GM06990 (cell line): ENCODE results near the gene GFER.

Experiments used
- DNase-seq: peaks from one replicate; pipeline ENCODE4 v3.0.0-alpha.2; 2011; ENCODE audit not compliant: insufficient read length; ENCODE audit errors: extremely low read depth
- H3K27me3 ChIP-seq: replicated peaks from 2 replicates; pipeline ENCODE4 v1.6.0; 2011; ENCODE audit warnings: low read length; ENCODE audit not compliant: control insufficient read depth, insufficient read depth
- H3K36me3 ChIP-seq: 2 replicates; pipeline ENCODE4 v1.5.1; 2011; ENCODE audit warnings: low read length; ENCODE audit not compliant: control insufficient read depth, insufficient read depth
- H3K4me3 ChIP-seq: replicated peaks from 2 replicates; pipeline ENCODE4 v1.5.1; 2011; ENCODE audit warnings: low read depth, mild to moderate bottlenecking, control low read depth, low read length
- TF ChIP-seq, protein P1 (sequence below): IDR thresholded peaks from 2 replicates; pipeline ENCODE4 v1.5.1; 2011; ENCODE audit warnings: low read length, control low read depth, mild to moderate bottlenecking, inconsistent platforms; ENCODE audit not compliant: insufficient read depth, poor library complexity, severe bottlenecking

The GFER gene

DNA sequence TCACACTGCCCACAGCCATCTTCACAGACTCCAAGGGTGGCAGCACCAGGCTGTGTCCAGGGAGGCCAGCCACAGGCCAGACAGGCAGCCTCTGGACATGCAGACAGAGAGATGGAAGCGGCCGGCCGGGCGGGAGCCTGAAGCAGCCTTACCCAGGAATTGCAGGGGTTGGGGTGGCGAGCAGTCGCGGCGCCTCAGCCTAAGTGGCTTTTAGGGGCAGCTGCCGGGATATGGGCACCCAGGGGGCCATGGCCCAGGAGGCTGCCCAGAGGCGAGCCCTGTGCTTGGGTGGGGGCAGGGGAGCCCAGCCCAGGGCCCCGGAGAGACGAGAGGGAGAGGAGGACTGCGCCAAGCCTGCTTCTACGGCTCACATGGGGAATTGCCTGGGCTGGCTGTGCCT lies 41.3 kb downstream of the GFER start:
- H3K36me3 ChIP-seq: no peaks in the 10 kb centered on the region
- DNase-seq: no peak
- H3K4me3 ChIP-seq: no peak overlapping the region
- H3K27me3 ChIP-seq: peaks cover 12% of the 10 kb centered on the region
- TF ChIP-seq, protein P1, sequence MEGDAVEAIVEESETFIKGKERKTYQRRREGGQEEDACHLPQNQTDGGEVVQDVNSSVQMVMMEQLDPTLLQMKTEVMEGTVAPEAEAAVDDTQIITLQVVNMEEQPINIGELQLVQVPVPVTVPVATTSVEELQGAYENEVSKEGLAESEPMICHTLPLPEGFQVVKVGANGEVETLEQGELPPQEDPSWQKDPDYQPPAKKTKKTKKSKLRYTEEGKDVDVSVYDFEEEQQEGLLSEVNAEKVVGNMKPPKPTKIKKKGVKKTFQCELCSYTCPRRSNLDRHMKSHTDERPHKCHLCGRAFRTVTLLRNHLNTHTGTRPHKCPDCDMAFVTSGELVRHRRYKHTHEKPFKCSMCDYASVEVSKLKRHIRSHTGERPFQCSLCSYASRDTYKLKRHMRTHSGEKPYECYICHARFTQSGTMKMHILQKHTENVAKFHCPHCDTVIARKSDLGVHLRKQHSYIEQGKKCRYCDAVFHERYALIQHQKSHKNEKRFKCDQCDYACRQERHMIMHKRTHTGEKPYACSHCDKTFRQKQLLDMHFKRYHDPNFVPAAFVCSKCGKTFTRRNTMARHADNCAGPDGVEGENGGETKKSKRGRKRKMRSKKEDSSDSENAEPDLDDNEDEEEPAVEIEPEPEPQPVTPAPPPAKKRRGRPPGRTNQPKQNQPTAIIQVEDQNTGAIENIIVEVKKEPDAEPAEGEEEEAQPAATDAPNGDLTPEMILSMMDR: no peak

DNA sequence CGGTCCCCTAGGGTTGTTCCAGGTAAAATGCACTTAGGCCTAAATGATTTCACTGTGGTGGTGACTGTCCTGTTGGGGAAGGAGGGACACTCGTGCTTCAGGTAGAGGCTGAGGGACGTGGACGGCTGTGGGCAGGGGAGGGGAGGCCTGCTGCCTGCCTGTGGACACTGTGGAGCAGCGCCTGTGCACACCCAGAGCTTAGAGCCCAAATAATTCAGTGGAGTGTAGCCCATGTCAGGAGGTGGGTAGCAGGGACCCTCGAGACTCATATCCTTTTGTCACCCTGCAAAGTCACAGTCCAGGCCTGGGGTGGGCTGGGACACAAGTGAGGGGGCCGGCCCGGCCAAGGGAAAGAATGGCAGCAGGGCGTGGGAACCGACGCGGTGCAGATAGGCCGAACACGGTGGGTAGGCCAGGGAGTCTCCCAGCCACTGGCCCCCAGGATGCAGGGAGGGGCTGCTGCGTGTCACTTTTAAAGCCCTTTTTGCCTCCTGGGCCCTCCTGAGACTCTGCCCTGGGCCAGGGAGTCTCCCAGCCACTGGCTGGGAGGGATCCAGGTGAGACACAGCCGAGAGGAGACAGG lies 42.0 kb downstream of the GFER start:
- DNase-seq: no peak
- Histone ChIP-seq H3K4me3 (no peak overlapping the region), H3K27me3 (peaks cover 12% of the 10 kb centered on the region), H3K36me3 (no peaks in the 10 kb centered on the region)
- TF ChIP-seq, protein P1: no peak

DNA sequence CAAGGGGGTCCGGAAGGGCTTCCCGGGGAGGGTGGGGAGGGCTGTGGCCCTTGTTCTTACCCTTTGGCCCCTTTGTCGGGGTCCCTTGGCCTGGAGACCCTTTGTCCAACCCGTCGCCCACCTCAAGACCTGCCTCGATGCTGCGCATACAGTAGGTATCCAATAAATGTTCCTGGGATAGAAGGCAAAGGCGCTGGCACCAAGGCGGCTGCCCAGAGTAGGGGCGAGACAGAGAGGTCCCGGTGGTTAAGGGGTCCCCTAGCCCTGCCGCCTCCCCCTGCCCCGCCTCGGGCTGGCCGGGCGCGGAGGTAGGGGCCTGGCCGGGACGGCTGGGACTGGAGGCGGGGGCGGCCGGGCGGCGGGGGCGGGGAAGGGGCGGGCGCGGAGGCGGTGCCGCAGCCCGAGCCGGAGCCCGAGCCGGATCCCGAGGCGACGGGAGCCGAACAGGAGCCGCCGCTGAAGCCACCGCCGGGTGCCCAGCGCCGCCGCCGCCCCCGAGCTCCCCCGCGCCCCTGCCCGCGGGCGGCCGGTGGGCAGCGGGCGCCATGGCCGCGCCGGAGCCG lies 42.5 kb downstream of the GFER start, which contains the start of gene NHERF2:
Gene NHERF2, plus strand, starts transcription at position 442 of the 563 bp plus-strand sequence. Its CDS starts 104 bp downstream, at position 546.
- TF ChIP-seq, protein P1: no peak
- peak; percentile 15 for DNase-seq
- H3K27me3 ChIP-seq: peaks cover 12% of the 10 kb centered on the region
- peak within 1 kb of the TSS; percentile 34 for H3K4me3 ChIP-seq
- H3K36me3 ChIP-seq: no peaks in the 10 kb centered on the region

DNA sequence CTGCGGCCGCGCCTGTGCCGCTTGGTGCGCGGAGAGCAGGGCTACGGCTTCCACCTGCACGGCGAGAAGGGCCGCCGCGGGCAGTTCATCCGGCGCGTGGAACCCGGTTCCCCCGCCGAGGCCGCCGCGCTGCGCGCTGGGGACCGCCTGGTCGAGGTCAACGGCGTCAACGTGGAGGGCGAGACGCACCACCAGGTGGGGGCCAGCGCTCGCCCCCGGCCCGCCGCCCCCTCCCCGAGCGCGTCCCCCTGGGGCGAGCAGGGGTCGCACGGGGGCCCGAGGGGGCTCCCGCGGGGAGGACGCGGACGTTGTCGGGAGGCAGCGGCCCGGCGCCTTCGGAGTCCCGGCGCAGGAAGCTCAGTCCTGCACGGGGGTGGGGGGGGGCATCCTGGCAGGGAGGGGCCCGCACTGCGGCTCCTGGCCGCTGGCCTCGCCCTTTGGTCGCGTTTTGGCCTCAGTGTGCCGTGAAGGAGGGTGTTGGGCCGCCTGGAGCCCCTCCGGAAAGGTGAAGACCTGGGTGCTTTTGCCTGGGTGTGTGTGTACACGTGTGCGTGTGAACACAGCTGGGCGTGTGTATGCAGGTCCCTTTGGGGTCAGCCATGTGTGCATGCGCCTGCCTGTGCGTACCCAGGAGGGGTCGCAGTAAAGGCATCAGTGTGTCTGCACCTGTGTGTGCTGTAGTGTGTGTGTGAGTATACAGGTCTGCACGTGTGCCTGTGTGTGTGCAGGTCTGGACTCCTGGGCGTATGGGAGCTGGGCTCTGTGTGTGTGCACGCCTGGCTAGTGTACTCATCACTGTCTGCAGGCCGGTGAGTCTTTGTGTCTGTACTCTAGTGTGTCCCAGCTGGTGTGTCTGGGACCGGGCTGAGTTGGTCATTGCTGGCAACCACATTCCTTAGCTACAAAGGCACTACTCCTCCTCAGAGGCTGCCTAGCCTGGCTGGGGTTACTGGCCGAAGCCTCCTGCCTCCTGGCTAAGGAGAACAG lies 43.3 kb downstream of the GFER start:
- DNase-seq: peak; percentile 23
- Histone ChIP-seq H3K4me3 (peak overlapping the region; percentile 34), H3K36me3 (no peaks in the 10 kb centered on the region), H3K27me3 (peaks cover 12% of the 10 kb centered on the region)
- TF ChIP-seq, protein P1: no peak

DNA sequence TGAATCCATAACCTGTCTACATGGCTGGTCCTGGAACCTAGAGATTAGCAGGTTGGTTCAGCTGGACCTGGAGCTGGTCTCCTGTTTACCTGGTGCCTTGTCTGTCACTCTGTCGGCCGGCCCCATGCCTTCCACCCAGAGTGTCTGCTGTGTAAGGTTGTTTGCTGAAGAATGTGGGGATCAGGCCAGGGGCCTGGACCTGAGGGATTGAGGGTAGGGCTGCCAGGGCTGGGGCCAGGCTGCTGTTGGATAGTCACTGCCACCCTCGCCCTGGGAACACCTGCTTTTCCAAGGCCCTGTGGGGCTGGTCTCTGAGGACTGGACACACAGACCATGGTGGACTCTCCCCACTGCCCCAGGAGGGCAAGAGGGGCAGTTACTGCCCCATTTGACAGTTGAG lies 44.2 kb downstream of the GFER start:
- peaks cover 12% of the 10 kb centered on the region for H3K27me3 ChIP-seq
- TF ChIP-seq, protein P1: no peak
- H3K36me3 ChIP-seq: no peaks in the 10 kb centered on the region
- no peak for DNase-seq
- H3K4me3 ChIP-seq: no peak overlapping the region
